Adrenal gland (tissue), 12 donors: ENCODE measurements around the gene PKN3. TPM values are rescaled to one million over a fixed set of nuclear protein-coding genes. Genes with fewer than 3 reads are reported as not detected.
A peak's percentile ranks its signal among the peaks of the same experiment; 100 is the strongest.
"Not testable (repeated sequence)": the region's sequence is repeated elsewhere in the genome, so short reads cannot be mapped to it uniquely, and the experiment has no call there.

Experiments
- DNase-seq, 7 donors: peaks; one replicate each; pipeline ENCODE4 v3.0.0-alpha.2; 2019 to 2020
- H3K27ac ChIP-seq, 5 donors: fragments of 200-600 bp; sonication (generic) in 4 of 5; 1 replicate in 3 of 5; 2 replicates in 2 of 5; pipeline versions ENCODE4 v1.5.1 to v1.8.0; 2016 to 2020; ENCODE audit warnings: mild to moderate bottlenecking in 1 of 5
- H3K27me3 ChIP-seq: fragments of 200-600 bp; 2 replicates; pipeline ENCODE4 v1.8.0; 2021
- H3K36me3 ChIP-seq, 2 donors: fragments of 200-600 bp; replicated peaks in 1 of 2; 1 replicate in 1 of 2; 2 replicates in 1 of 2; pipeline versions ENCODE4 v1.5.1 to v1.8.0; 2018 to 2022
- H3K4me1 ChIP-seq, 2 donors: fragments of 200-600 bp; replicated peaks in 1 of 2; 1 replicate in 1 of 2; 2 replicates in 1 of 2; pipeline versions ENCODE4 v1.5.1 to v1.8.0; 2018 to 2021
- H3K4me3 ChIP-seq, 4 donors: fragments of 200-600 bp; sonication (generic) in 3 of 4; one replicate each; pipeline ENCODE4 v1.5.1; 2016 to 2018
- H3K9me3 ChIP-seq, 3 donors: fragments of 200-600 bp; sonication (generic) in 1 of 3; replicated peaks in 1 of 3; 1 replicate in 2 of 3; 2 replicates in 1 of 3; pipeline versions ENCODE4 v1.5.1 to v1.8.0; 2016 to 2021
- CTCF ChIP-seq, 6 experiments: fragments of 450-650 bp in 4 of 6; fragments of 200-600 bp in 2 of 6; sonication (generic) in 1 of 6; IDR thresholded peaks; 1 replicate in 5 of 6; 2 replicates in 1 of 6; pipeline versions ENCODE4 v1.5.1 to v1.8.0; 2016 to 2021; ENCODE audit warnings: antibody characterized with exemption in 6 of 6, mild to moderate bottlenecking in 2 of 6, moderate library complexity in 1 of 6
- POLR2A ChIP-seq, 2 donors: fragments of 450-650 bp; IDR thresholded peaks; one replicate each; pipeline ENCODE4 v1.6.1; 2017; ENCODE audit warnings: antibody characterized with exemption in 2 of 2, mild to moderate bottlenecking in 2 of 2, moderate library complexity in 1 of 2
- WGBS, 4 donors: extraction: QIAGEN DNeasy Blood & Tissue Kit in 2 of 4; methylation state at CpG; one replicate each; pipeline versions ENCODE4 v1.1.5 to v1.1.7; 2013 to 2017; 5-methylcytosine and 5-hydroxymethylcytosine counted together
- intact Hi-C, 2 donors: fragments of 100-400 bp; cut with DNase I; formaldehyde crosslinking; loops; one replicate each; pipeline versions ENCODE4 v1.14.1 to v1.15.0; 2022 to 2023
- polyA plus RNA-seq, 3 donors: library from polyadenylated mRNA; stranded (reverse); fragments of 200-250 nt in 2 of 3; fragments of 350-450 nt in 1 of 3; fragmentation: Illumina TruSeq in 1 of 3; extraction: RNeasy Lipid Tissue Mini Kit (QIAGEN cat#74804) in 1 of 3; gene quantifications; one replicate each; pipeline ENCODE4 v1.2.3, GENCODE V29; 2013 to 2014
- total RNA-seq, 9 donors: library from RNA; depleted of rRNA in 4 of 9; stranded (reverse); fragments of >200 nt in 4 of 9; fragments of 120-200 nt in 1 of 9; fragmentation: NEBNext Ultra II Directional in 1 of 9; extraction: Animal tissue kit (Norgen Biotek cat#: 25700) in 1 of 9; gene quantifications; one replicate each; pipeline versions ENCODE4 v1.1.0 to v1.2.4, GENCODE V29; 2013 to 2023
- donor health status: healthy with polysubstance abuse.
- donor health status: Bipolar disorder and iron deficiency.
- donor health status: DM: yes; HTN: yes; CAD: no.
- donor health status: DM: no; HTN: no; CAD: no.
- donor health status: DM: no; HTN: no; CAD: no.
- donor health status: DM: yes; HTN: yes; CAD: no.

Gene PKN3
- total and polyA plus RNA-seq, 12 donors, result 0.90 to 8.6 (median 4.1) TPM

- H3K27ac ChIP-seq, result peak within 1 kb of the TSS; percentile 77 to 100 (median 95)
- H3K36me3 ChIP-seq, result peaks cover 0 to 23% of the 10 kb centered on the region in 2 donors
- WGBS, 4 donors, result 0 to 11% (median 2%) methylated on average over 2 to 92 of the region's 93 CpGs
- peak; percentile 94 to 97 (median 96) for DNase-seq
- TF ChIP-seq POLR2A (IDR thresholded peaks at IDR 0.05), result peak; percentile 90 to 96
- TF ChIP-seq CTCF (IDR thresholded peaks at IDR 0.05), result no peak
- H3K4me1 ChIP-seq, result peaks cover 26 to 28% of the 10 kb centered on the region in 2 donors
- no peaks in the 10 kb centered on the region for H3K9me3 ChIP-seq
- no peaks in the 10 kb centered on the region for H3K27me3 ChIP-seq
- H3K4me3 ChIP-seq, result peak within 1 kb of the TSS in 3 of 4 donors; percentile 26 to 99 (median 60)
- intact Hi-C loops, result no loop called here
These were observed 13.6 kb upstream of the PKN3 start, which contains the start of gene SET for GRCh38 chr9:128688501-128689292. Gene SET, plus strand, starts transcription at chr9:128689222. Its CDS starts 361 bp downstream, at chr9:128689583.

GRCh38 chr9:128689293-128689774, 13.0 kb upstream of the PKN3 start:
- intact Hi-C loops, result no loop called here
- TF ChIP-seq POLR2A (IDR thresholded peaks at IDR 0.05) (no peak), CTCF (IDR thresholded peaks at IDR 0.05) (no peak)
- peak in 6 of 7 donors; percentile 58 to 73 (median 64) for DNase-seq
- 0 to 1% (median 1%) methylated on average over 24 to 80 of the region's 80 CpGs; no CpG with 5 or more reads in 1 of the 4 donors for WGBS, 4 donors
- no peaks in the 10 kb centered on the region for H3K27me3 ChIP-seq
- H3K4me1 ChIP-seq, result peaks cover 26% of the 10 kb centered on the region in 2 donors
- peak overlapping the region in 2 of 4 donors; percentile 60 to 99 for H3K4me3 ChIP-seq
- H3K36me3 ChIP-seq, result peaks cover 0 to 30% of the 10 kb centered on the region in 2 donors
- H3K27ac ChIP-seq, result peak overlapping the region; percentile 65 to 100 (median 95)
- H3K9me3 ChIP-seq, result no peaks in the 10 kb centered on the region

- no peaks in the 10 kb centered on the region for H3K9me3 ChIP-seq
- peak overlapping the region in 3 of 5 donors; percentile 20 to 100 (median 63) for H3K27ac ChIP-seq
- peaks cover 18 to 26% of the 10 kb centered on the region in 2 donors for H3K4me1 ChIP-seq
- H3K4me3 ChIP-seq, result peak overlapping the region in 3 of 4 donors; percentile 26 to 99 (median 31)
- peak in 2 of 7 donors; percentile 50 to 60 for DNase-seq
- no peaks in the 10 kb centered on the region for H3K27me3 ChIP-seq
- 0 to 2% (median 1%) methylated on average over 12 to 81 of the region's 83 CpGs for WGBS, 4 donors
- intact Hi-C loops, result no loop called here
- TF ChIP-seq POLR2A (IDR thresholded peaks at IDR 0.05) (no peak), CTCF (IDR thresholded peaks at IDR 0.05) (no peak)
- H3K36me3 ChIP-seq, result peaks cover 0 to 33% of the 10 kb centered on the region in 2 donors
These were observed 12.3 kb upstream of the PKN3 start for GRCh38 chr9:128689820-128690683.

DNA sequence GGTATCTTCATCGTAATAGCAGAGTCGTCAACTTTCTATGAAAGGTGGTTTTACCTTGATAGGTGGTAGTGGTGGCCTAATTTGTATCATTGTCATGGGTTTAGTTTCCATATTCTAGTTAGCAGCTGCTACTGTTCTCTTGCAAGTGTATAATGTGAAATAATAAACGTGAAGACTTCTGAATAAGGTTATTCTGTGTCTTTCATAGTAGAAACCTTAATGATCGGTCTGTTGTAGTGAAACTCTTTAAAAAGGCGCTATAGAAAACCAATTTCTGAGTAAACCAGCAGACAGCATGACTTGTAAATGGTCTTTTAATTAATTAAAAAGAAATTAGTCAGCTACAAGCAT, 11.6 kb upstream of the PKN3 start:
- no peaks in the 10 kb centered on the region for H3K9me3 ChIP-seq
- DNase-seq, result no peak
- WGBS, 4 donors, result 10 to 14% (median 14%) methylated on average over 5 of the region's 5 CpGs
- H3K4me3 ChIP-seq, result peak overlapping the region in 3 of 4 donors; percentile 26 to 99 (median 31)
- intact Hi-C loops, result no loop called here
- no peaks in the 10 kb centered on the region for H3K27me3 ChIP-seq
- peak overlapping the region in 3 of 5 donors; percentile 20 to 100 (median 63) for H3K27ac ChIP-seq
- TF ChIP-seq CTCF (IDR thresholded peaks at IDR 0.05) (no peak), POLR2A (IDR thresholded peaks at IDR 0.05) (no peak)
- peaks cover 16 to 26% of the 10 kb centered on the region in 2 donors for H3K4me1 ChIP-seq
- peaks cover 0 to 37% of the 10 kb centered on the region in 2 donors for H3K36me3 ChIP-seq

GRCh38 chr9:128693738-128694137, 8.6 kb upstream of the PKN3 start:
- DNase-seq, H3K9me3 ChIP-seq, H3K27me3 ChIP-seq, intact Hi-C loops, H3K4me3 ChIP-seq, H3K27ac ChIP-seq: not testable (repeated sequence)
- 79 to 84% (median 83%) methylated on average over 3 of the region's 3 CpGs for WGBS, 4 donors
- H3K4me1 ChIP-seq, result peaks cover 11 to 17% of the 10 kb centered on the region in 2 donors
- peaks cover 0 to 50% of the 10 kb centered on the region in 2 donors for H3K36me3 ChIP-seq
